Right atrium auricular region (tissue), 2 donors: ENCODE data around the gene COL4A2. TPM values are rescaled to one million over a fixed set of nuclear protein-coding genes. Genes with fewer than 3 reads are reported as not detected.

Experiments used
- DNase-seq: peaks from one replicate; pipeline ENCODE4 v3.0.0-alpha.2; 2019; ENCODE audit warnings: low spot score
- H3K27ac ChIP-seq, 2 donors: fragments of 200-600 bp; sonication (generic); 1 replicate in 1 of 2; 2 replicates in 1 of 2; pipeline ENCODE4 v1.5.1; 2016 to 2019
- H3K27me3 ChIP-seq, 2 donors: fragments of 200-600 bp; sonication (generic); one replicate each; pipeline versions ENCODE4 v1.5.1 to v1.6.0; 2017 to 2019
- H3K36me3 ChIP-seq: fragments of 200-600 bp; sonication (generic); one replicate; pipeline ENCODE4 v1.5.1; 2016
- H3K4me1 ChIP-seq, 2 donors: fragments of 200-600 bp; sonication (generic); one replicate each; pipeline versions ENCODE4 v1.5.1 to v1.6.0; 2017 to 2019
- H3K4me3 ChIP-seq, 2 donors: fragments of 200-600 bp; sonication (generic); 1 replicate in 1 of 2; 2 replicates in 1 of 2; pipeline ENCODE4 v1.5.1; 2017 to 2019; ENCODE audit warnings: mild to moderate bottlenecking in 1 of 2, moderate library complexity in 1 of 2
- H3K9me3 ChIP-seq, 2 donors: fragments of 200-600 bp; sonication (generic); one replicate each; pipeline ENCODE4 v1.5.1; 2019
- CTCF ChIP-seq, 2 donors: fragments of 200-600 bp; sonication (generic); IDR thresholded peaks; one replicate each; pipeline ENCODE4 v1.5.1; 2019; ENCODE audit warnings: antibody characterized with exemption in 2 of 2
- total RNA-seq, 2 donors: library from RNA; depleted of rRNA; stranded (reverse); fragments of >200 nt; gene quantifications; one replicate each; pipeline ENCODE4 v1.1.0, GENCODE V29; 2016

Gene COL4A2
- total RNA-seq, 2 donors from 2014 or later: 141 to 153 TPM

DNA sequence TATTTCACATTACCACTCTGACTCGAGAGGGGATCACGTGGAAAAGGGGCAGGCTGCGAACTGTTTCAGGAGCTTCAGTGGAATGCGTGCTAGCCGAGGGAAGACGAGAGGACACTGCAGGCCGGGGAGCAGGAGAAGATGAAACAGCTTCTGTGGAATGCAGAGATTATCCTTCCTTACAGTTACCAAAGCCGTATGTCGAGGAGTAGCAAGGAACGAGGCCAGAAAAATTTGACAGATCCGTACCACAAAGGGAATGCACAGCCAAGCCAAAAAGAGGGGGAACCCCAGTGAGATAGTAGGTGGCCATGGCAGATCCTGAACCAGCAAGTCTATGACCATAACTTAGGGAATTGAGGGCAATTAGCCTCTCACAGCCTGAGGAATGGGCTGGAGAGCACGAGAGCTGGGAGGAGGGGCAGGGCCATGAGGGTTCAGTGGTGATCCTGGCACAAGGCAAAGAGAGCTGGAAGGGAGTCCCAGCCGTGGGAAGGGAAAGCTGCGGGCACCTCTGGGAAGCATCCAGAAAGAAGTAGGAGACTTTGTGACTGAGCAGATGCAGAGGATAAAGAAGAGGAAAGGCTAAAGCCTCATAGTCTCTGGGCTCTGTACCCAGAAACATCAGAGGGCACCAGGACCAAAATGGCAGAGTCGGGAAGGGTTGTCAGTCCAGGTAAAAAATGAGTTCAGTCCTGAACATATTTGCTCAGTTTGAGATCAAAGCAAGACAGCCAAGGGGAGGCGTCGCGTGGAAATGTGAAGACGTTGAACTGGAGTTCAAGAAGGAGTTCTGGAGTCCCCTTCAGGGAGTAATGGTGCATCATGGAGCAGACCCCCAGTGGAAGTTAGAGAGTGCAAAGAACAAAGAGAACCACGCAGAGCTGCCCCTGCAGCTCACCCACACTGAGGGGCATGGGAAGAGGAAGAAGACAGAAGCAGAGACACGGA, 5.2 kb upstream of the COL4A2 start:
- peaks cover 0 to 80% of the 10 kb centered on the region in 2 donors for H3K4me1 ChIP-seq

GRCh38 chr13:110302997-110303396, 4.1 kb upstream of the COL4A2 start:
- H3K27ac ChIP-seq: peak overlapping the region; percentile 97 to 99
- H3K4me3 ChIP-seq: peak overlapping the region in 1 of 2 donors; percentile 90
- TF ChIP-seq CTCF (IDR thresholded peaks at IDR 0.05): no peak
- H3K36me3 ChIP-seq: peaks cover 6% of the 10 kb centered on the region
- DNase-seq: peak; percentile 48
- no peaks in the 10 kb centered on the region for H3K9me3 ChIP-seq
- peaks cover 0 to 69% of the 10 kb centered on the region in 2 donors for H3K4me1 ChIP-seq
- H3K27me3 ChIP-seq: no peaks in the 10 kb centered on the region

More for the DNA sequence above, 5.2 kb upstream of the COL4A2 start:
- TF ChIP-seq CTCF (IDR thresholded peaks at IDR 0.05): no peak
- Histone ChIP-seq H3K36me3 (peaks cover 6% of the 10 kb centered on the region), H3K4me3 (no peak overlapping the region), H3K27ac (peak overlapping the region; percentile 97 to 99), H3K9me3 (no peaks in the 10 kb centered on the region), H3K27me3 (no peaks in the 10 kb centered on the region)
- peak; percentile 56 for DNase-seq

- peak overlapping the region; percentile 97 to 99 for H3K27ac ChIP-seq
- no peaks in the 10 kb centered on the region for H3K27me3 ChIP-seq
- TF ChIP-seq CTCF (IDR thresholded peaks at IDR 0.05): no peak
- peaks cover 6% of the 10 kb centered on the region for H3K36me3 ChIP-seq
- peak; percentile 53 for DNase-seq
- H3K4me1 ChIP-seq: peaks cover 0 to 64% of the 10 kb centered on the region in 2 donors
- no peaks in the 10 kb centered on the region for H3K9me3 ChIP-seq
- peak overlapping the region; percentile 90 to 96 for H3K4me3 ChIP-seq
Measured at GRCh38 chr13:110303644-110304043, 3.4 kb upstream of the COL4A2 start.

DNA sequence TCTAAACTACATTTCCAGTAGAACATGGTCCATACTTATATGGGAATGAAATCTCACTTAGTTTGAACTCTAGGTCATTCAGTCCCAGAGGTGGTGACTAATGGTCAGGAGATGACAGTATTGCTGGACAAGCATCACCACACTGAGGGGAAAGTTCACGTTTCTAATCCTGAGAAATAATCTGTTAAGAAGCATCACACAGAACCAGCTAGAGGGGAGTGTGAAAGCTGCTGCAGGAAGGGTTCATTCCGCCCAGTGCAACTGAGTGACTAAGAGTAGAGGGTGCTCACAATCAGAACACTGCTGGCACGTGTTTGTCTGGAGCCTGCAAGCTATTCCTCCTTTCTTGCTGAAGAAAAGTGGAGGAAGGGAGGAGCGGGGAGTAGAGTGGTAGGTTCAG, 2.8 kb upstream of the COL4A2 start:
- Histone ChIP-seq H3K4me3 (peak overlapping the region; percentile 90 to 96), H3K9me3 (no peaks in the 10 kb centered on the region), H3K4me1 (peaks cover 0 to 64% of the 10 kb centered on the region in 2 donors), H3K36me3 (peaks cover 6% of the 10 kb centered on the region), H3K27ac (peak overlapping the region; percentile 97 to 99), H3K27me3 (no peaks in the 10 kb centered on the region)
- DNase-seq: peak; percentile 59
- TF ChIP-seq CTCF (IDR thresholded peaks at IDR 0.05): no peak

DNA sequence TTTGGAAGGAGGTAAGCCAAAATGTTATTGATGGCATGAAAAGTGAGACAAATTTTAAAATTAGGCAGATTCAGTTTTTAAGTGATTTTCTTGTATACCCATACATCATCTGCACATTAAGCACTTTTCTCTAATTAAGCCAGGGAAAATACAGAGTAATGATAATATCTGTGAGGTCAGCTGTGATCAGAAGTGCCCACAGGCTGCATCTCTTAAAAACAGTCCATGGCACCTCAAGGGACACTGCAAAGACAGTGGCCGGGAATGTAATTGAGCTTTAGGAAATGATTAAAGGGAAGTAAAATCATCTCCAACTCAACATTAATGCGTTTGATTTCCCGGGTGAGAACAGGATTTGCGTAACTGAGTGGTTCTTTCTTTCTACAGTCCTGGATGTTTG, 2.1 kb upstream of the COL4A2 start:
- H3K4me1 ChIP-seq: peaks cover 0 to 64% of the 10 kb centered on the region in 2 donors

More for the DNA sequence above, 2.1 kb upstream of the COL4A2 start:
- Histone ChIP-seq H3K9me3 (no peaks in the 10 kb centered on the region), H3K27me3 (no peaks in the 10 kb centered on the region), H3K4me3 (peak overlapping the region; percentile 90 to 96), H3K36me3 (peaks cover 6% of the 10 kb centered on the region), H3K27ac (peak overlapping the region; percentile 97 to 99)
- no peak for DNase-seq
- TF ChIP-seq CTCF (IDR thresholded peaks at IDR 0.05): no peak
